ENCODE measurements around the gene NEDD9. TPM values are rescaled to one million over a fixed set of nuclear protein-coding genes. Genes with fewer than 3 reads are reported as not detected.

NEDD9 gene
- total and polyA plus RNA-seq, 10 of the 15 experiments (the other 5 are each of a cell fraction or from before 2014, with no cell fraction given), result 4.9 to 92.6 (median 14.6) TPM

GRCh38 chr6:11258260-11259237 lies 26.1 kb upstream of the NEDD9 start:
- POLR2A ChIA-PET, result interaction anchor here (0.6 to 1.4 kb wide), 8 partner anchors 10 to 206 kb away, joined by 3 to 6 read pairs (median 3); no protein-coding TSS in a partner anchor
- no peak for DNase-seq (ENCODE audit: low read depth, low spot score)
- H3K36me3 ChIP-seq (ENCODE audit: control insufficient read depth in 2 of 2, insufficient read depth in 2 of 2, low read length in 1 of 2), result peaks cover 0 to 26% of the 10 kb centered on the region in 2 experiments; a peak in 2 of 4 replicates
- TF ChIP-seq TAF1 (IDR thresholded peaks at IDR 0.05; ENCODE audit: borderline replicate concordance, low read depth, low read length), result no peak
- TF ChIP-seq IRF3 (IDR thresholded peaks at IDR 0.05), result no peak
- no peak for TF ChIP-seq JUND (IDR thresholded peaks at IDR 0.05; ENCODE audit: low read depth, low read length)
- no peak for TF ChIP-seq EP300 (IDR thresholded peaks at IDR 0.05; ENCODE audit: borderline replicate concordance in 1 of 2, control insufficient read depth in 1 of 2, low read depth in 2 of 2, low read length in 2 of 2)
- no peak for TF ChIP-seq E2F4 (IDR thresholded peaks at IDR 0.05; ENCODE audit: low read depth, low read length)
- TF ChIP-seq KAT2A (conservative IDR thresholded peaks at IDR 0.05; ENCODE audit: control insufficient read depth, low read depth, low read length), result no peak
- TF ChIP-seq PBX3 (IDR thresholded peaks at IDR 0.05; ENCODE audit: insufficient replicate concordance, low read depth, low read length), result no peak
- TF ChIP-seq NRF1 (conservative IDR thresholded peaks at IDR 0.05; ENCODE audit: low read depth, low read length), result no peak
- 0 out of 2 replicates have a peak, but pooled peaks have one; percentile 36 for TF ChIP-seq MEF2A (IDR thresholded peaks at IDR 0.05; ENCODE audit: insufficient read depth, low read depth, low read length)
- peak; percentile 63; the same call in 1 of the 2 replicates for TF ChIP-seq RUNX3 (IDR thresholded peaks at IDR 0.05; ENCODE audit: low read length)
- TF ChIP-seq SPI1 (IDR thresholded peaks at IDR 0.05; ENCODE audit: borderline replicate concordance, insufficient read depth, low read depth, low read length), result 0 out of 2 replicates have a peak, but pooled peaks have one; percentile 20
- TF ChIP-seq CEBPZ (IDR thresholded peaks at IDR 0.05; ENCODE audit: low read depth, low read length), result no peak

More at GRCh38 chr6:11258260-11259237, 26.1 kb upstream of the NEDD9 start:
- intact Hi-C loops (cut with micrococcal nuclease; ENCODE audit: unreplicated experiment) (no loop called here), in situ Hi-C loops (cut with MboI) (no loop called here)
- Histone ChIP-seq H3K27me3 (replicated peaks in 1 of 2; ENCODE audit: control insufficient read depth in 2 of 2, insufficient read depth in 2 of 2, low read length in 1 of 2) (no peaks in the 10 kb centered on the region), H3K4me2 (ENCODE audit: control insufficient read depth, insufficient read depth) (peak overlapping the region; percentile 85), H2AFZ (ENCODE audit: control insufficient read depth, low read depth, low read length) (no peak overlapping the region), H3K9me3 (replicated peaks; ENCODE audit: control insufficient read depth, insufficient read depth, low read length) (no peaks in the 10 kb centered on the region), H3K79me2 (ENCODE audit: control insufficient read depth, insufficient read depth, low read length) (no peaks in the 10 kb centered on the region; the same call in 1 of the 2 replicates), H4K20me1 (ENCODE audit: control insufficient read depth, insufficient read depth) (no peaks in the 10 kb centered on the region), H3K4me3 (no peak overlapping the region), H3K9ac (ENCODE audit: control insufficient read depth, insufficient read depth, low read length) (peak overlapping the region; percentile 5; the same call in 1 of the 2 replicates), H3K27ac (ENCODE audit: control insufficient read depth, insufficient read depth) (peak overlapping the region; percentile 60), H3K4me1 (ENCODE audit: control insufficient read depth, insufficient read depth, low read length) (peaks cover 15% of the 10 kb centered on the region)
- ChIA-PET CTCF (interaction anchor here (0.6 to 1.3 kb wide), 6 partner anchors 17 to 236 kb away, joined by 3 to 7 read pairs (median 4); no protein-coding TSS in a partner anchor), RAD21 (ENCODE audit: unreplicated experiment) (interaction anchor here (0.6 to 2.0 kb wide), 21 partner anchors 11 to 238 kb away, joined by 3 to 31 read pairs (median 4); partner anchors contain the start of gene NEDD9), SMC1A (ENCODE audit: uncharacterized antibody, unreplicated experiment) (interaction anchor here (0.8 to 6.6 kb wide), 21 partner anchors 11 to 238 kb away, joined by 3 to 100 read pairs (median 4); partner anchors contain the start of gene NEDD9)
- BruUV-seq (replicated peaks), result no TSS peak
- ATAC-seq (peak; percentile 74), FAIRE-seq (peak; percentile 44)
- WGBS (ENCODE audit: insufficient coverage, insufficient replicate concordance, low lambda C conversion rate, missing lambda C conversion rate), result 95% methylated on average over 2 of the region's 2 CpGs

All from GM12878 (cell line).